GM18873 (cell line): Measurements from ENCODE around the gene CD72.

Experiments used
- ATAC-seq: cut with Tn5 transposase; IDR thresholded peaks from one replicate; pipeline ENCODE4 v1.9.1; 2021; ENCODE audit warnings: mild to moderate bottlenecking, moderate library complexity, moderate number of reproducible peaks; ENCODE audit not compliant: unreplicated experiment, low FRiP score

Gene CD72

DNA sequence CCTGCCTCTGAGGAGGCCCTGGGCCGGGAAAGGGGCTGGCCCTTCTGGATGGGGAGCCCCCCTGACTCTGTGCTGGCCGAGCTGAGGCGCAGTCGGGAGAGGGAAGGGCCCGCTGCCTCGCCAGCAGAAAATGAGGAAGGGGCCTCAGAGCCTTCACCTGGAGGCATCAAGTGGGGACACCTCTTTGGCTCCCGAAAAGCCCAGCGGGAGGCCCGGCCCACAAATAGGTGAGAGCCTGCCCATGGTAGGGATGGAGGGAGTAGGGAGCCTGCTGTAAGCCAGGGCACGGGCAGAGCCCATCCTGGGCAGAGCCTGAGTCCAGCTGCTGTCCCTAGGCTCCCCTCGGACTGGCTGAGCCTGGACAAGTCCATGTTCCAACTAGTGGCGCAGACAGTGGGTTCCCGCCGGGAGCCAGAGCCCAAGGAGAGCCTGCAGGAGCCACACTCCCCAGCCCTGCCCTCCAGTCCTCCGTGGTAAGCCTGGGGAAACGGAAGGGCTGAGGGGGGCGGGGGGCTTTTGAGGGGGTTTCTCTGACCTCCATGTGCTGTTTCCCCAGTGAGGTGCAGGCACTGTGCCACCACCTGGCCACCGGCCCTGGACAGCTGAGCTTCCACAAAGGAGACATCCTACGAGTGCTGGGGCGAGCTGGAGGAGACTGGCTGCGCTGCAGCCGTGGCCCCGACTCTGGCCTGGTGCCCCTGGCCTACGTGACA lies 57.4 kb downstream of the CD72 start:
- no peak for ATAC-seq
